H1 (cell line): Measurements from ENCODE around the gene MACROH2A1. TPM values are rescaled to one million over a fixed set of nuclear protein-coding genes. Genes with fewer than 3 reads are reported as not detected.

Experiments
- CBX5 ChIP-seq: fragments of 300-800, 300-1000 bp; sonication (generic); IDR thresholded peaks from 2 replicates; pipeline ENCODE4 v1.7.1; 2016; ENCODE audit warnings: antibody characterized with exemption, low read length, low read depth
- CBX8 ChIP-seq: fragments of 300-800, 300-1000 bp; sonication (generic); IDR thresholded peaks from 2 replicates; pipeline ENCODE4 v1.7.1; 2016; ENCODE audit warnings: low read depth, low read length, borderline replicate concordance
- CTCF ChIP-seq, 3 experiments: IDR thresholded peaks; 1 replicate in 2 of 3; 2 replicates in 1 of 3; pipeline versions ENCODE4 v1.5.1 to v1.6.1; 2011; ENCODE audit warnings: low read length in 3 of 3, mild to moderate bottlenecking in 3 of 3, inconsistent platforms in 2 of 3, low read depth in 1 of 3, moderate library complexity in 1 of 3; ENCODE audit not compliant: insufficient read depth in 1 of 3; ENCODE audit errors: control extremely low read depth in 1 of 3
- HDAC2 ChIP-seq, 2 experiments: fragments of 300-600 bp in 1 of 2; sonication (generic) in 1 of 2; IDR thresholded peaks; 2 replicates each; pipeline ENCODE4 v1.6.1; 2011 to 2012; ENCODE audit warnings: low read depth in 2 of 2, low read length in 2 of 2, mild to moderate bottlenecking in 2 of 2, moderate library complexity in 2 of 2, borderline replicate concordance in 1 of 2, inconsistent platforms in 1 of 2
- JUN ChIP-seq: IDR thresholded peaks from 2 replicates; pipeline ENCODE4 v1.6.1; 2011; ENCODE audit warnings: low read depth, mild to moderate bottlenecking, improper control_type of control experiment, low read length
- SIN3A ChIP-seq, 2 experiments: IDR thresholded peaks in 1 of 2; conservative IDR thresholded peaks in 1 of 2; 2 replicates each; pipeline ENCODE4 v1.6.1; 2011 to 2012; ENCODE audit warnings: low read length in 2 of 2, improper control_type of control experiment in 1 of 2, low read depth in 1 of 2, mild to moderate bottlenecking in 1 of 2
- TAF1 ChIP-seq: IDR thresholded peaks from 2 replicates; pipeline ENCODE4 v1.6.1; 2011; ENCODE audit warnings: mild to moderate bottlenecking, low read depth, low read length
- polyA plus RNA-seq, 7 experiments: library from polyadenylated mRNA; depleted of rRNA in 3 of 7; stranded (reverse) in 5 of 7; unstranded in 2 of 7; fragments of >200 nt in 5 of 7; fragments of 200-250 nt in 2 of 7; gene quantifications; 1 replicate in 5 of 7; 2 replicates in 1 of 7; 4 replicates in 1 of 7; pipeline versions ENCODE4 v1.2.1 to v1.2.3, GENCODE V29; 2011 to 2013; ENCODE audit warnings: missing spikeins in 2 of 7, mixed read lengths in 2 of 7
- total RNA-seq: library from RNA; stranded (reverse); fragmentation: NEBNext Ultra II Directional; extraction: Animal tissue kit (Norgen Biotek cat#: 25700); gene quantifications from 2 replicates; pipeline ENCODE4 v1.2.1, GENCODE V29; 2021
- TF ChIP-seq, protein P1 (sequence below): fragments of 300-600 bp; sonication (generic); IDR thresholded peaks from 2 replicates; pipeline ENCODE4 v1.7.1; 2012; ENCODE audit warnings: low read length, moderate library complexity, mild to moderate bottlenecking, inconsistent platforms; ENCODE audit not compliant: insufficient replicate concordance

Gene MACROH2A1
- total and polyA plus RNA-seq, 2 of the 8 experiments (the other 6 are each of a cell fraction or from before 2014, with no cell fraction given), result 60.0 to 92.3 TPM

DNA sequence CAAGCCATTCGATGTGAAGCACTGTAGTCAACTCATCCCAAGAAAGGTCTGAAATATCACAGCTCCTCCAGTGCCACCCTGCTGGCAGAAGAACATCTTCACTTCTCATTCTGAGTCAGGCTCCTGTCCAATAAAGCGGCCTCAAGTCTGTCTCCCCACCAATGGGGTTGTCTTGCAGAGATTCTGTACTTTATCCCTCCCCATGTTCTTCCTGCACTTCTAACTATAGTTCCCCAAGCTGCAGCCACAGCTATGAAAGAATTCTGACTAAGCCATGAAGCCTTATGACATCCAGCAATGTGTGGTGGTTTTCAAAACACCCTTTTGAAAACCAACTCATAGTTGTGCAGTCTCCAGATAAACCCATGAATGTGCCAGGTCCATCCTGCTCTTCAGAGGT is 6.8 kb downstream of the MACROH2A1 start (continued):
- TF ChIP-seq, protein P1, sequence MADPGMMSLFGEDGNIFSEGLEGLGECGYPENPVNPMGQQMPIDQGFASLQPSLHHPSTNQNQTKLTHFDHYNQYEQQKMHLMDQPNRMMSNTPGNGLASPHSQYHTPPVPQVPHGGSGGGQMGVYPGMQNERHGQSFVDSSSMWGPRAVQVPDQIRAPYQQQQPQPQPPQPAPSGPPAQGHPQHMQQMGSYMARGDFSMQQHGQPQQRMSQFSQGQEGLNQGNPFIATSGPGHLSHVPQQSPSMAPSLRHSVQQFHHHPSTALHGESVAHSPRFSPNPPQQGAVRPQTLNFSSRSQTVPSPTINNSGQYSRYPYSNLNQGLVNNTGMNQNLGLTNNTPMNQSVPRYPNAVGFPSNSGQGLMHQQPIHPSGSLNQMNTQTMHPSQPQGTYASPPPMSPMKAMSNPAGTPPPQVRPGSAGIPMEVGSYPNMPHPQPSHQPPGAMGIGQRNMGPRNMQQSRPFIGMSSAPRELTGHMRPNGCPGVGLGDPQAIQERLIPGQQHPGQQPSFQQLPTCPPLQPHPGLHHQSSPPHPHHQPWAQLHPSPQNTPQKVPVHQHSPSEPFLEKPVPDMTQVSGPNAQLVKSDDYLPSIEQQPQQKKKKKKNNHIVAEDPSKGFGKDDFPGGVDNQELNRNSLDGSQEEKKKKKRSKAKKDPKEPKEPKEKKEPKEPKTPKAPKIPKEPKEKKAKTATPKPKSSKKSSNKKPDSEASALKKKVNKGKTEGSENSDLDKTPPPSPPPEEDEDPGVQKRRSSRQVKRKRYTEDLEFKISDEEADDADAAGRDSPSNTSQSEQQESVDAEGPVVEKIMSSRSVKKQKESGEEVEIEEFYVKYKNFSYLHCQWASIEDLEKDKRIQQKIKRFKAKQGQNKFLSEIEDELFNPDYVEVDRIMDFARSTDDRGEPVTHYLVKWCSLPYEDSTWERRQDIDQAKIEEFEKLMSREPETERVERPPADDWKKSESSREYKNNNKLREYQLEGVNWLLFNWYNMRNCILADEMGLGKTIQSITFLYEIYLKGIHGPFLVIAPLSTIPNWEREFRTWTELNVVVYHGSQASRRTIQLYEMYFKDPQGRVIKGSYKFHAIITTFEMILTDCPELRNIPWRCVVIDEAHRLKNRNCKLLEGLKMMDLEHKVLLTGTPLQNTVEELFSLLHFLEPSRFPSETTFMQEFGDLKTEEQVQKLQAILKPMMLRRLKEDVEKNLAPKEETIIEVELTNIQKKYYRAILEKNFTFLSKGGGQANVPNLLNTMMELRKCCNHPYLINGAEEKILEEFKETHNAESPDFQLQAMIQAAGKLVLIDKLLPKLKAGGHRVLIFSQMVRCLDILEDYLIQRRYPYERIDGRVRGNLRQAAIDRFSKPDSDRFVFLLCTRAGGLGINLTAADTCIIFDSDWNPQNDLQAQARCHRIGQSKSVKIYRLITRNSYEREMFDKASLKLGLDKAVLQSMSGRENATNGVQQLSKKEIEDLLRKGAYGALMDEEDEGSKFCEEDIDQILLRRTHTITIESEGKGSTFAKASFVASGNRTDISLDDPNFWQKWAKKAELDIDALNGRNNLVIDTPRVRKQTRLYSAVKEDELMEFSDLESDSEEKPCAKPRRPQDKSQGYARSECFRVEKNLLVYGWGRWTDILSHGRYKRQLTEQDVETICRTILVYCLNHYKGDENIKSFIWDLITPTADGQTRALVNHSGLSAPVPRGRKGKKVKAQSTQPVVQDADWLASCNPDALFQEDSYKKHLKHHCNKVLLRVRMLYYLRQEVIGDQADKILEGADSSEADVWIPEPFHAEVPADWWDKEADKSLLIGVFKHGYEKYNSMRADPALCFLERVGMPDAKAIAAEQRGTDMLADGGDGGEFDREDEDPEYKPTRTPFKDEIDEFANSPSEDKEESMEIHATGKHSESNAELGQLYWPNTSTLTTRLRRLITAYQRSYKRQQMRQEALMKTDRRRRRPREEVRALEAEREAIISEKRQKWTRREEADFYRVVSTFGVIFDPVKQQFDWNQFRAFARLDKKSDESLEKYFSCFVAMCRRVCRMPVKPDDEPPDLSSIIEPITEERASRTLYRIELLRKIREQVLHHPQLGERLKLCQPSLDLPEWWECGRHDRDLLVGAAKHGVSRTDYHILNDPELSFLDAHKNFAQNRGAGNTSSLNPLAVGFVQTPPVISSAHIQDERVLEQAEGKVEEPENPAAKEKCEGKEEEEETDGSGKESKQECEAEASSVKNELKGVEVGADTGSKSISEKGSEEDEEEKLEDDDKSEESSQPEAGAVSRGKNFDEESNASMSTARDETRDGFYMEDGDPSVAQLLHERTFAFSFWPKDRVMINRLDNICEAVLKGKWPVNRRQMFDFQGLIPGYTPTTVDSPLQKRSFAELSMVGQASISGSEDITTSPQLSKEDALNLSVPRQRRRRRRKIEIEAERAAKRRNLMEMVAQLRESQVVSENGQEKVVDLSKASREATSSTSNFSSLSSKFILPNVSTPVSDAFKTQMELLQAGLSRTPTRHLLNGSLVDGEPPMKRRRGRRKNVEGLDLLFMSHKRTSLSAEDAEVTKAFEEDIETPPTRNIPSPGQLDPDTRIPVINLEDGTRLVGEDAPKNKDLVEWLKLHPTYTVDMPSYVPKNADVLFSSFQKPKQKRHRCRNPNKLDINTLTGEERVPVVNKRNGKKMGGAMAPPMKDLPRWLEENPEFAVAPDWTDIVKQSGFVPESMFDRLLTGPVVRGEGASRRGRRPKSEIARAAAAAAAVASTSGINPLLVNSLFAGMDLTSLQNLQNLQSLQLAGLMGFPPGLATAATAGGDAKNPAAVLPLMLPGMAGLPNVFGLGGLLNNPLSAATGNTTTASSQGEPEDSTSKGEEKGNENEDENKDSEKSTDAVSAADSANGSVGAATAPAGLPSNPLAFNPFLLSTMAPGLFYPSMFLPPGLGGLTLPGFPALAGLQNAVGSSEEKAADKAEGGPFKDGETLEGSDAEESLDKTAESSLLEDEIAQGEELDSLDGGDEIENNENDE, result no peak
- TF ChIP-seq CTCF (IDR thresholded peaks at IDR 0.05; ENCODE audit: control extremely low read depth in 1 of 3, insufficient read depth in 1 of 3, low read depth in 1 of 3, low read length in 3 of 3) (no peak), SIN3A (conservative IDR thresholded peaks at IDR 0.05 in 1 of 2, IDR thresholded peaks at IDR 0.05 in 1 of 2; ENCODE audit: low read depth in 1 of 2, low read length in 2 of 2) (no peak), JUN (no peak), CBX5 (no peak), HDAC2 (IDR thresholded peaks at IDR 0.05; ENCODE audit: borderline replicate concordance in 1 of 2, low read depth in 2 of 2, low read length in 2 of 2) (no peak), TAF1 (no peak), CBX8 (no peak)
